ENCODE measurements around the gene RASAL2.

GRCh38 chr1:178495158-178495557, 401.3 kb downstream of the RASAL2 start:
- TF ChIP-seq POLR2AphosphoS5 (IDR thresholded peaks at IDR 0.05; ENCODE audit: low read depth, low read length) = no peak
- no peak for TF ChIP-seq POLR2A (IDR thresholded peaks at IDR 0.05; ENCODE audit: low read depth, low read length)
- no peak for TF ChIP-seq TAF1 (IDR thresholded peaks at IDR 0.05; ENCODE audit: borderline replicate concordance, low read depth, low read length)

Data from GM12892 (cell line).